Inferior parietal cortex (tissue), 1 donor: Measurements from ENCODE around the gene CRACR2B.

ENCODE experiments used
- DNase-seq: peaks from one replicate; pipeline ENCODE4 v3.0.0-alpha.2; 2016; ENCODE audit errors: extremely low spot score

Gene CRACR2B

GRCh38 chr11:853682-854448 lies 26.1 kb downstream of the CRACR2B start:
- no peak for DNase-seq

GRCh38 chr11:854601-855329 lies 27.0 kb downstream of the CRACR2B start:
- DNase-seq: no peak

- no peak for DNase-seq
Measured at GRCh38 chr11:855330-855674, 27.6 kb downstream of the CRACR2B start.

GRCh38 chr11:855796-856195 lies 28.1 kb downstream of the CRACR2B start:
- no peak for DNase-seq

- DNase-seq: no peak
Measured at GRCh38 chr11:856397-856796, 28.7 kb downstream of the CRACR2B start.

- DNase-seq: no peak
Measured at GRCh38 chr11:858053-858761, 30.5 kb downstream of the CRACR2B start.

- DNase-seq: no peak
Measured at GRCh38 chr11:858762-859339, 31.1 kb downstream of the CRACR2B start.

- DNase-seq: peak; percentile 73
Measured at GRCh38 chr11:859394-860131, 31.8 kb downstream of the CRACR2B start.

- DNase-seq: no peak
Measured at GRCh38 chr11:860234-861104, 32.8 kb downstream of the CRACR2B start.

- DNase-seq: no peak
Measured at GRCh38 chr11:861105-861479, 33.4 kb downstream of the CRACR2B start.

- DNase-seq: no peak
Measured at GRCh38 chr11:862081-862661, 34.5 kb downstream of the CRACR2B start.

- no peak for DNase-seq
Measured at GRCh38 chr11:862696-863022, 34.9 kb downstream of the CRACR2B start.

- DNase-seq: no peak
Measured at GRCh38 chr11:863023-863909, 35.5 kb downstream of the CRACR2B start.

- no peak for DNase-seq
Measured at GRCh38 chr11:863910-864827, 36.5 kb downstream of the CRACR2B start.

- no peak for DNase-seq
Measured at GRCh38 chr11:864898-865297, 37.2 kb downstream of the CRACR2B start.

GRCh38 chr11:865462-866430 lies 38.0 kb downstream of the CRACR2B start:
- no peak for DNase-seq

GRCh38 chr11:866481-866880 lies 38.8 kb downstream of the CRACR2B start:
- no peak for DNase-seq
